A375 (cell line): ENCODE results near the gene MAGEF1. TPM values are rescaled to one million over a fixed set of nuclear protein-coding genes. Genes with fewer than 3 reads are reported as not detected.

Experiments
- total RNA-seq: library from RNA; depleted of rRNA; stranded (reverse); fragments of >200 nt; shearing (Covaris generic); gene quantifications from 2 replicates; pipeline ENCODE4 v1.2.3, GENCODE V29; 2014; rRNA removed

Gene MAGEF1
- total RNA-seq: 43.6 and 47.7 TPM in 2 replicates

GRCh38 chr3:184711493-184712247 lies at the start of gene MAGEF1:
MAGEF1 (minus strand) TSS chr3:184712064; CDS start chr3:184711821, 243 bp downstream.

Other genes with a start within 250 kb of the MAGEF1 start
- 5.0 and 6.7 TPM in 2 replicates for gene EPHB3, start 150.3 kb downstream of the MAGEF1 start, total RNA-seq
- gene VPS8, start 100.1 kb upstream of the MAGEF1 start, total RNA-seq: 11.2 and 12.0 TPM in 2 replicates